IPS-20b (cell line): ENCODE data around the gene NECTIN2.
"Not testable (repeated sequence)": the region's sequence is repeated elsewhere in the genome, so short reads cannot be mapped to it uniquely, and the experiment has no call there.

Experiments used
- H3K27ac ChIP-seq: one replicate; pipeline ENCODE4 v1.5.1; 2013; ENCODE audit warnings: low read length
- H3K27me3 ChIP-seq: 2 replicates; pipeline ENCODE4 v1.6.1; 2013; ENCODE audit warnings: mild to moderate bottlenecking, low read length, inconsistent platforms; ENCODE audit not compliant: insufficient read depth
- H3K36me3 ChIP-seq: 2 replicates; pipeline ENCODE4 v1.6.1; 2013; ENCODE audit warnings: low read depth, mild to moderate bottlenecking, inconsistent platforms, low read length, moderate library complexity; ENCODE audit not compliant: insufficient read depth
- H3K4me1 ChIP-seq: 2 replicates; pipeline ENCODE4 v1.6.1; 2013; ENCODE audit warnings: mild to moderate bottlenecking, control low read depth, inconsistent platforms, low read length, moderate library complexity; ENCODE audit not compliant: insufficient read depth
- H3K4me3 ChIP-seq: 2 replicates; pipeline ENCODE4 v1.5.1; 2013; ENCODE audit warnings: mild to moderate bottlenecking, low read length, inconsistent platforms
- H3K9ac ChIP-seq: 2 replicates; pipeline ENCODE4 v1.6.1; 2013; ENCODE audit warnings: low read depth, mild to moderate bottlenecking, inconsistent platforms, low read length, moderate library complexity
- H3K9me3 ChIP-seq: 2 replicates; pipeline ENCODE4 v1.6.1; 2013; ENCODE audit warnings: mild to moderate bottlenecking, low read depth, low read length, inconsistent platforms; ENCODE audit not compliant: insufficient read depth

The NECTIN2 gene

GRCh38 chr19:44879309-44880065 is 33.4 kb downstream of the NECTIN2 start:
- H3K27ac ChIP-seq = no peak overlapping the region
- H3K4me1 ChIP-seq = peaks cover 10% of the 10 kb centered on the region
- H3K9me3 ChIP-seq = no peaks in the 10 kb centered on the region
- no peaks in the 10 kb centered on the region for H3K27me3 ChIP-seq
- no peak overlapping the region for H3K9ac ChIP-seq
- no peak overlapping the region for H3K4me3 ChIP-seq
- H3K36me3 ChIP-seq = peaks cover 65% of the 10 kb centered on the region

GRCh38 chr19:44882063-44882462 is 36.0 kb downstream of the NECTIN2 start:
- Histone ChIP-seq H3K9me3 (no peaks in the 10 kb centered on the region), H3K27ac (no peak overlapping the region), H3K4me3 (no peak overlapping the region), H3K27me3 (no peaks in the 10 kb centered on the region), H3K4me1 (peaks cover 1% of the 10 kb centered on the region; the same call in 1 of the 2 replicates), H3K36me3 (peaks cover 62% of the 10 kb centered on the region), H3K9ac (peak overlapping the region; percentile 32; the same call in 1 of the 2 replicates)

DNA sequence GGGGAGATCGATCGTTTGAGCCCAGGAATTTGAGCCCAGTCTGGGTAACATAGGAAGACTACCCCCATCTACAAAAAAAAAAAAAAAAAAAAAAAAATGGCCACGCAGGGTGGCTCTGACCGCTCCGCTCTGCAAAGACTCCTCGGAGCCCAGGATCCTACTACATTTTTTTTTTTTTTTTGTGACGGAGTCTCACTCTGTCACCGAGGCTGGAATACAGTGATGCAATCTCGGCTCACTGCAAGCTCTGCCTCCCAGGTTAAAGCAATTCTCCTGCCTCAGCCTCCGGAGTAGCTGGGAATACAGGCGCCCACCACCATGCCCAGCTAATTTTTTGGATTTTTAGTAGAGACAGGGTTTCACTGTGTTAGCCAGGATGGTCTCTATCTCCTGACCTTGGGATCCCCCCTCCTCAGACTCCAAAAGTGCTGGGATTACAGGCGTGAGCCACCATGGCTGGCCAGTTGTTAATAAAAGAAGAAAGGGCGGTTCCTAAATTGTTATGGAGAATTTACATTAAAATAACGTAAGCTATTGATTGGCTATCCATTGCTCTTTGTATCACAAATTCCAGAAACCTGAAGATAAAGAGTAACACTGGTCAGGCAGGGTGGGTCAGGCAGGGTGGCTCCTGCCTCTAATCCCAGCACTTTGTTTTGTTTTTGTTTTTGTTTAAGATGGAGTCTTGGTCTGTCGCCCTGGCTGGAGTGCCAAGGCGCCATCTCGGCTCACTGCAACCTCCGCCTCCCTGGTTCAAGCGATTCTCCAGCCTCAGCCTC is 36.7 kb downstream of the NECTIN2 start:
- peak overlapping the region; percentile 32; the same call in 1 of the 2 replicates for H3K9ac ChIP-seq
- H3K36me3 ChIP-seq = peaks cover 60% of the 10 kb centered on the region
- not testable (repeated sequence) for H3K4me3 ChIP-seq, H3K4me1 ChIP-seq, H3K9me3 ChIP-seq, H3K27ac ChIP-seq, H3K27me3 ChIP-seq

- no peaks in the 10 kb centered on the region for H3K27me3 ChIP-seq
Observed at GRCh38 chr19:44883922-44884321, 37.8 kb downstream of the NECTIN2 start.

DNA sequence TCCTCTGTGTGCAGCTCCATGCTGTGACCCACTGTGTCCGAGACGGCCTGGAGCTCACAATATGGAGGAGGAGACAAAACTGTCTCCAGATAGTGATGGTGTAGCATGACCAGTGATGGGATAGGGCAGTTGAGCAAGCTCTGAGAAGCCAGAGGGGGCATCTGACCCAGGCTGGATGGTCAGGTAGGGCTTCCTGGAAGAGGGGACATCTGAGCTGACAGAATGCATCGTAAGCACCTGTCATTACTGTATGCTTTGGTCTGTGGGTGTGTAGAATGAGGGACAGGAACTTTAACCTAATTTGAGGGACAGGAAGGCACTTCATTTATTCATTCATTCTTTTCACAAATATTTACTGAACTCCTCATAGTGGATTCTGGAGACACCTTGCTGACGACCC is 38.5 kb downstream of the NECTIN2 start:
- Histone ChIP-seq H3K27me3 (no peaks in the 10 kb centered on the region), H3K27ac (no peak overlapping the region), H3K36me3 (peaks cover 53% of the 10 kb centered on the region), H3K9me3 (no peaks in the 10 kb centered on the region), H3K9ac (no peak overlapping the region), H3K4me3 (no peak overlapping the region), H3K4me1 (no peaks in the 10 kb centered on the region)

More at GRCh38 chr19:44883922-44884321, 37.8 kb downstream of the NECTIN2 start:
- no peak overlapping the region for H3K27ac ChIP-seq
- H3K36me3 ChIP-seq = peaks cover 56% of the 10 kb centered on the region
- no peak overlapping the region for H3K4me3 ChIP-seq
- no peaks in the 10 kb centered on the region for H3K9me3 ChIP-seq
- no peaks in the 10 kb centered on the region; the same call in 1 of the 2 replicates for H3K4me1 ChIP-seq
- no peak overlapping the region; the same call in 1 of the 2 replicates for H3K9ac ChIP-seq

DNA sequence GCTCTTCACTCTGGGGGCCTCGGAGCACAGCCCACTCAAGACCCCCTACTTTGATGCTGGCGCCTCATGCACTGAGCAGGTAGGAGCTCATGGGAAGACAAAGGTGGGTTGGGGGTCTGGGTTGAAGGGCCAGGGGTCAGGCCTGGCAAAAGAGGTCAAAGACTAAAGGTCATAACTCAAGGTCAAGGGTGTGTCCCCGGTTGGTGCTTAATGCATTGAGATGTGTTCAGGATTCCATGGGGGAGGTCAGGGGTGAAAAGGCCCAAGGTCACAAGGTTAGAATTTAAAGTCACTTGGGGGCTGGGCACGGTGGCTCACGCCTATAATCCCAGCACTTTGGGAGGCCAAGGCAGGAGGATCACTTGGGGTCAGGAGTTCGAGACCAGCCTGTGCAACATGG is 40.0 kb downstream of the NECTIN2 start:
- H3K4me3 ChIP-seq = no peak overlapping the region
- no peaks in the 10 kb centered on the region for H3K9me3 ChIP-seq
- H3K4me1 ChIP-seq = no peaks in the 10 kb centered on the region
- no peak overlapping the region for H3K27ac ChIP-seq
- H3K9ac ChIP-seq = no peak overlapping the region
- no peaks in the 10 kb centered on the region for H3K27me3 ChIP-seq
- peaks cover 49% of the 10 kb centered on the region for H3K36me3 ChIP-seq

DNA sequence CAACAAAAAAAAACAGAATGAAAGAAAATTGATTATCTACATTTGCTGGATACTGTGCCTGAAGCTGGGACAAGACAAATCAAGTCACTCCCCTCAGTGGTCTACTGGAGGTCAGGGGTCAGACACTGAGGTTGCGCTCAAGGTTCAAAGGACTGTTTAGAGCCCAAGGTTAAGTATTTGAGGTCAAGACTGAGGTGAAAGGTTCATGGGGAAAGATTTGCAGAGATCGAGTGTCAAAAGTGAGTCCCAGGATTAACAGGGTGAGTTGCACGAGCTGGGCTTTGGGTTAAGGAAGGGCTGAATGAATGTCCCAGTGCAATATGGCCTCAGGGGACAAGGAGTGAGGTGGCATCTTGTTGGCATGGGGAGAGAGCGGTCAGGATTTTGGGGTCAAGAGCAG is 41.6 kb downstream of the NECTIN2 start:
- no peak overlapping the region for H3K27ac ChIP-seq
- H3K4me3 ChIP-seq = no peak overlapping the region
- no peak overlapping the region for H3K9ac ChIP-seq
- no peaks in the 10 kb centered on the region for H3K9me3 ChIP-seq
- H3K36me3 ChIP-seq = peaks cover 55% of the 10 kb centered on the region
- no peaks in the 10 kb centered on the region for H3K4me1 ChIP-seq
- H3K27me3 ChIP-seq = no peaks in the 10 kb centered on the region

- not testable (repeated sequence) for H3K27ac ChIP-seq, H3K27me3 ChIP-seq, H3K4me3 ChIP-seq, H3K4me1 ChIP-seq, H3K9me3 ChIP-seq, H3K9ac ChIP-seq
- H3K36me3 ChIP-seq = peaks cover 60% of the 10 kb centered on the region
Observed at GRCh38 chr19:44888335-44888734, 42.2 kb downstream of the NECTIN2 start.

- no peaks in the 10 kb centered on the region for H3K9me3 ChIP-seq
- peaks cover 60% of the 10 kb centered on the region for H3K36me3 ChIP-seq
- H3K27ac ChIP-seq = peak overlapping the region; percentile 15
- H3K4me1 ChIP-seq = no peaks in the 10 kb centered on the region
- H3K4me3 ChIP-seq = peak overlapping the region; percentile 61
- peak overlapping the region; percentile 74; the same call in 1 of the 2 replicates for H3K9ac ChIP-seq
- no peaks in the 10 kb centered on the region for H3K27me3 ChIP-seq
Observed at GRCh38 chr19:44889830-44890365, 43.8 kb downstream of the NECTIN2 start.

DNA sequence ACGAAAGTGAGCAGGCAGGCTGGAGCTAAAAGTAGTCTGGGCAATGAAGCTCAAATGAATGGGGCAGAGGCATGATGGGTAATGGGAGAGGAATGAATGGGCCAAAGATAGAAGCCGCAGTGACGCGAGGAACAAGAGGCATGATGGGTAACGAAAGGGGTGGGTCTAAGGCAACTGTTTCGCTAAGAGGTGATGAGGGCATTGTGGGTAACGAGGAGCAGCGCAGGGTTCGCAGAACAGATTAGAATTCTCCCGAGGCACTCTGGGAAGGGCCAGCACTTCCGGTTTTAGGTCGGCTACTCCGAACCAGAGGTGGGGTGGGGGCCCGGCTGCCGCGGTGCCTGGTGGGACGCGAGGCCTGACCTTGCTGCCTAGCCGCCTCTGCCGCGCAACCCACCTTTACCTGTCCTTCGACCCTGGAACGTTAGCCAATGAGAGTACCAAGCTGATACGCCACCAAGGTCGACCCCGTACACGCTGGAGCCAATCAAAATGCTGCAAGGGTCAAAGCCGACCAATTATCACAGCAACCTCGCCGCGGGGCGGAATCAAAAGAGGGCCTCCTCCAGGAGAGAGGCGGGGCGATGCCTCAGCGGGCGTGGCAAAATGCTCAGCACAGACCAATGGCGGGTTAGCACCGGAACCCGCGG is 44.4 kb downstream of the NECTIN2 start:
- H3K9ac ChIP-seq = peak overlapping the region; percentile 74; the same call in 1 of the 2 replicates
- H3K36me3 ChIP-seq = peaks cover 63% of the 10 kb centered on the region

GRCh38 chr19:44891016-44891882 is 45.2 kb downstream of the NECTIN2 start, which contains the start of gene TOMM40:
Gene TOMM40 (plus strand): TSS chr19:44891254. CDS start chr19:44891416, 162 bp downstream.
- Histone ChIP-seq H3K27me3 (no peaks in the 10 kb centered on the region), H3K4me1 (no peaks in the 10 kb centered on the region), H3K36me3 (peaks cover 63% of the 10 kb centered on the region), H3K9me3 (no peaks in the 10 kb centered on the region), H3K4me3 (peak within 1 kb of the TSS; percentile 99), H3K9ac (peak within 1 kb of the TSS; percentile 96), H3K27ac (peak within 1 kb of the TSS; percentile 45)

More for the DNA sequence above, 44.4 kb downstream of the NECTIN2 start:
- no peaks in the 10 kb centered on the region for H3K27me3 ChIP-seq
- peak overlapping the region; percentile 15 for H3K27ac ChIP-seq
- peak overlapping the region; percentile 61 for H3K4me3 ChIP-seq
- no peaks in the 10 kb centered on the region for H3K9me3 ChIP-seq
- H3K4me1 ChIP-seq = no peaks in the 10 kb centered on the region
